ENCODE data around the gene ZNF12. TPM values are rescaled to one million over a fixed set of nuclear protein-coding genes. Genes with fewer than 3 reads are reported as not detected.
"Not testable (repeated sequence)": the region's sequence is repeated elsewhere in the genome, so short reads cannot be mapped to it uniquely, and the experiment has no call there.

The ZNF12 gene
- 1 to 10 TPM; 7.0 to 7.9 TPM for polyA plus RNA-seq

DNA sequence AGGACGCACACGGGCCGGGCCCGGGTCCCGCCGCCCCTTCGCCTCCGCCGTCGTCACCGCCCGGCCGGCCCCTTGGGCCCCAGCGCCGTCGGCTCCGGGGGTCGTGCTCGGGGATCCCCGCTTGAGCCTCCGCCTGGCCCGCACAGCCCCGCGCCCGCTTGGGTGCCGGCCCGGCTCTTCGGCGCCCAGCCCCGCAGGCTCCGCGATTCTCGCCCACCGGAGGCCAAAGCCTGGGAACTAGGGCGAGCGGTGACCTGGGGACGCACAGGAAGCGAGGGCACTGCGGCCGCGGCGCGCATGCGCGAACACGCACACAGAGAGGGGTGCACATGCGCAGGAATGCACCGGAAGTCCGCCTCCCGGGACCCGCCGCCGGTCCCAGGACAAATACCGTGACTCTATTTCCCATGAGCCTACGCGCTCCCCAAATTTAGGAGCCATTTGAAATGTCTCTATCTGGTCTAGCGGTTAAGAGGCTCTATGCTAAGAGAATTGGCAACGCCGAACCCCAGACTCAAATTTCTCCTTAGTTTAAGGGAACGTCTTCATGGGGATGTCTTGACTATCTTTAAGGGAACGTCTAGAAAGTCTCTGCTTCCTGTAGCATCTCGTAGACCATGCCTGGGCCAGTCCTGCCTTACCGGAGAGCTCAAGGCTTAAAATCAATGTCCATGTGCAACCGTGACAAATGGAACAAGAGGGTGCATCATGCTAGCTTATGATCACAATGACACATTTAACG is at the start of gene ZNF12:
ZNF12 (minus strand) TSS at position 282 of the 742 bp plus-strand sequence. CDS start 1,774 bp downstream, outside the sequence.
- H3K4me3 ChIP-seq (ENCODE audit: low read depth in 1 of 2, low read length in 2 of 2) = peak within 1 kb of the TSS; percentile 80 to 96
- peaks cover 6 to 18% of the 10 kb centered on the region in 2 donors for H3K36me3 ChIP-seq (ENCODE audit: control insufficient read depth in 2 of 2, insufficient read depth in 2 of 2, low read length in 1 of 2)
- H3K9me3 ChIP-seq (ENCODE audit: control insufficient read depth in 2 of 2, insufficient read depth in 1 of 2, low read depth in 1 of 2, low read length in 1 of 2) = peaks cover 0 to 10% of the 10 kb centered on the region in 2 donors
- no peaks in the 10 kb centered on the region for H3K27me3 ChIP-seq (ENCODE audit: control insufficient read depth in 1 of 2, insufficient read depth in 2 of 2, low read length in 2 of 2)
- 1 to 2% methylated on average over 52 to 65 of the region's 65 CpGs for WGBS, 2 donors
- H3K4me1 ChIP-seq (ENCODE audit: control insufficient read depth in 2 of 2, insufficient read depth in 2 of 2, low read length in 1 of 2) = peaks cover 5 to 10% of the 10 kb centered on the region in 2 donors
- H3K27ac ChIP-seq (ENCODE audit: low read depth in 2 of 2, low read length in 1 of 2) = peak within 1 kb of the TSS; percentile 84 to 86

DNA sequence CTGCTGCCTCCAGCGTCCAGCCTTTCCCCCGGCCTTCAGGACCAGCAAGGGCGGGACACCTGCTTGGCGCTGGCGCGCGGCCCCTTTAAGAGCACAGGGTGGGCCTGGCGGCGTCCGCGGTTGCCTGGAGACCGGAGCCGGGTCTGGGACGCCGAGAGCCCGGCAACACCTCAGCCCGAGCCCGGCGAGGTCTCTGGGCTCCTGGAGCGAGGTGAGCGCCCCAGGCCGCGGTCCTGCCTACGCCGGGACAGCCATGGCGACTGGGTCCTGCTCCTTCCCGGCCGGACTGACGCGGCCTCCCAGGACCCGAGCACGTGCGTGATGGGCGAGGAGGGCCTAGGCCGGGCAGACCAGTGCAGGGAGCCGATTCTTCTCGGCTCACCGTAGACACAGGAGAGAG is 47.2 kb upstream of the ZNF12 start, which contains the start of gene RSPH10B2:
RSPH10B2 (plus strand) TSS at position 140 of the 400 bp plus-strand sequence. CDS start 3,575 bp downstream, outside the sequence.
- H3K4me3 ChIP-seq (ENCODE audit: low read depth in 1 of 2, low read length in 2 of 2); H3K27ac ChIP-seq (ENCODE audit: low read depth in 2 of 2, low read length in 1 of 2); H3K4me1 ChIP-seq (ENCODE audit: control insufficient read depth in 2 of 2, insufficient read depth in 2 of 2, low read length in 1 of 2); H3K27me3 ChIP-seq (ENCODE audit: control insufficient read depth in 1 of 2, insufficient read depth in 2 of 2, low read length in 2 of 2); H3K9me3 ChIP-seq (ENCODE audit: control insufficient read depth in 2 of 2, insufficient read depth in 1 of 2, low read depth in 1 of 2, low read length in 1 of 2); H3K36me3 ChIP-seq (ENCODE audit: control insufficient read depth in 2 of 2, insufficient read depth in 2 of 2, low read length in 1 of 2): not testable (repeated sequence)
- WGBS, 2 donors = 17 to 24% methylated on average over 16 to 25 of the region's 38 CpGs

DNA sequence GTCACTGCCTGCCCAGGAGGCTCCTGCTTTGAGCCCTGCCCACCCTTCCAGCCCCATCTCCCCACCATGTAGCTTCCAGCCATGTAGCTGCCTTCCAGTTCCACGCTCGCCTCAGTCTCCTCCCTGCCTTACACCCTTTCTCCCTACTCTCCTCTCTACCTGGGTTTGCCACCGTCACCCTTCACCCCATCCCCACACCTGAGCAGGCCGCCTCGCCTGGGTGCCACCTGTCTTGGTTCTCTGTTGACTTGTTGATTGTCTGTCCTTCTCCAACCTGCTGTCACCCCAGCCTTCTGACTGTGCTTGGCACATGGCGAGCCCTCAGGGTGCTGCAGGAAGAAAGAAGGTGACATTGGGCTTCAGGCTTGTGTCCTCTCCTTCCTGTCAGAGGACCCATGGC is 43.4 kb upstream of the ZNF12 start:
- not testable (repeated sequence) for H3K4me1 ChIP-seq (ENCODE audit: control insufficient read depth in 2 of 2, insufficient read depth in 2 of 2, low read length in 1 of 2); H3K27ac ChIP-seq (ENCODE audit: low read depth in 2 of 2, low read length in 1 of 2); H3K36me3 ChIP-seq (ENCODE audit: control insufficient read depth in 2 of 2, insufficient read depth in 2 of 2, low read length in 1 of 2); H3K4me3 ChIP-seq (ENCODE audit: low read depth in 1 of 2, low read length in 2 of 2); H3K27me3 ChIP-seq (ENCODE audit: control insufficient read depth in 1 of 2, insufficient read depth in 2 of 2, low read length in 2 of 2); H3K9me3 ChIP-seq (ENCODE audit: control insufficient read depth in 2 of 2, insufficient read depth in 1 of 2, low read depth in 1 of 2, low read length in 1 of 2)
- WGBS, 2 donors = 87 to 96% methylated on average over 3 to 4 of the region's 6 CpGs

DNA sequence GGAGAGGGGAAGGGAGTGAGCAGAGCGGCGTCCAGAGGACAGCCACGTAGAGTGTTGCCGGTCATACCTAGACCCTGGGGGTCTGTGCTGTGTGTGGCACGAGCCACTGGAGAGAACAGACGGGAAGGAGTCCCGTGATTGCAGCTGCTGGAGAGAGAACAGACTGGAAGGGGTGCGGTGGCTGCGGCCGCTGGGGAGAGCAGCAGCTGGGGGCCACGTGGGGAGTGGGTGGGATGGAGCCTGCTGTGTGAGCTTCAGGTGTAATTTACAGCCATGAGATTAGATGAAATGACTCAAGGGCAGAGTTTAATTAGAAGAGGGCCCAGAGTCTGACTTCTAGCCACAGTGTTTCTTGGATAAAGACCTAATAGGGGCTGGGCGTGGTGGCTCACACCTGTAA is 42.6 kb upstream of the ZNF12 start:
- H3K4me1 ChIP-seq (ENCODE audit: control insufficient read depth in 2 of 2, insufficient read depth in 2 of 2, low read length in 1 of 2); H3K36me3 ChIP-seq (ENCODE audit: control insufficient read depth in 2 of 2, insufficient read depth in 2 of 2, low read length in 1 of 2); H3K4me3 ChIP-seq (ENCODE audit: low read depth in 1 of 2, low read length in 2 of 2); H3K27me3 ChIP-seq (ENCODE audit: control insufficient read depth in 1 of 2, insufficient read depth in 2 of 2, low read length in 2 of 2); H3K9me3 ChIP-seq (ENCODE audit: control insufficient read depth in 2 of 2, insufficient read depth in 1 of 2, low read depth in 1 of 2, low read length in 1 of 2); H3K27ac ChIP-seq (ENCODE audit: low read depth in 2 of 2, low read length in 1 of 2): not testable (repeated sequence)
- 70 to 91% methylated on average over 5 to 6 of the region's 12 CpGs for WGBS, 2 donors

DNA sequence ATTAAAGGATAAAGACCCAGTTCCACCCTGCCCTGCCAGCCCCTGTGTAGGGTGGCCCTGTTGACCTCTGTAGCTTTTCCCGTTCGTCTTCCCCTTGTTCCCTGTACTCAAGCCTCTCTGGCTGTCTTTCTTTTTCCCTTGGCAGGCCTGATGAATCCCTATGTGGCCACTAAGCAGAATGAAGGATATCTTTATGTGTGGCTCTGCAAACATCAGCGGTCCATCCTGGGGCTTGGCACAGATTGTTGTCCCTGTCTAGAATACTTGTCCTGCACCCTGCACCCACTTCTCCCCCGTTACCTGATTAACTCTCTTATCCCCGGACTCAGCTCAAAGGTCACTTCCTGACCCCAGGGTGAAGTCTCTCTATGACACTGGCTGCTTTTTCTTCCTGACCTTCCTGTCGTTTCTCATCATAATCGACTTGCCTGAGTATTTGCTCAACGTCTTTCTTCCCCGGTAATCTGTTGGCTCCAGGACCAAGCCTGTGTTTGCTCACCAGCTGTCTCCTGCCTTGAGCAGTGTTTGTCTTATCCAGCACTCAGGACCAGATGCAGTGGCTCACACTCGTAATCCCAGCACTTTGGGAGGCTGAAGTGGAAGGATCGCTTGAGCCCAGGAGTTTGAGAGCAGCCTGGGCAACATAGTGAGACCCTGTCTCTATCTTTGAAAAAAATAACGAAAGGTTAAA is 37.8 kb upstream of the ZNF12 start:
- not testable (repeated sequence) for H3K4me3 ChIP-seq (ENCODE audit: low read depth in 1 of 2, low read length in 2 of 2); H3K27ac ChIP-seq (ENCODE audit: low read depth in 2 of 2, low read length in 1 of 2); H3K36me3 ChIP-seq (ENCODE audit: control insufficient read depth in 2 of 2, insufficient read depth in 2 of 2, low read length in 1 of 2); H3K27me3 ChIP-seq (ENCODE audit: control insufficient read depth in 1 of 2, insufficient read depth in 2 of 2, low read length in 2 of 2); H3K9me3 ChIP-seq (ENCODE audit: control insufficient read depth in 2 of 2, insufficient read depth in 1 of 2, low read depth in 1 of 2, low read length in 1 of 2); H3K4me1 ChIP-seq (ENCODE audit: control insufficient read depth in 2 of 2, insufficient read depth in 2 of 2, low read length in 1 of 2)
- 87 to 98% methylated on average over 1 to 2 of the region's 12 CpGs for WGBS, 2 donors

DNA sequence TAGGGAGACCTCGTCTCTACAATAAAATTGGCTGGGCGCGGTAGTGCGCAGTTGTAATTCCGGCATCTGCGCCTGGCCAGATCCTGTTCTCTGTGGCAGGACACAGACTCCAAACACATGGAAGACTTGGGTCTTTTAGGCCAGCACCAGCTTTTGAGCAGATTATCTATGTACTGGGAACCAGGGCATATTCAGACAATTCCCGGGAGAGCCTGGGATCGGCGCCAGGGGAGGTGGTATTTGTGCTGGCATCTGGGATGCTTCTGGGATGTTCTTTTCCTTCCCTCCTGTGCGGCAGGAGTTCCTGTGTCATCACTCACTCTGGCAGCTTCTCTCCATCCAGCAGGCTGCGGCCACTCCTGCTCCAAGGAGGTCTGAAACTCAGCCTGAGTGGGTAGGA is 31.7 kb upstream of the ZNF12 start:
- not testable (repeated sequence) for H3K4me3 ChIP-seq (ENCODE audit: low read depth in 1 of 2, low read length in 2 of 2); H3K9me3 ChIP-seq (ENCODE audit: control insufficient read depth in 2 of 2, insufficient read depth in 1 of 2, low read depth in 1 of 2, low read length in 1 of 2); H3K4me1 ChIP-seq (ENCODE audit: control insufficient read depth in 2 of 2, insufficient read depth in 2 of 2, low read length in 1 of 2); H3K27ac ChIP-seq (ENCODE audit: low read depth in 2 of 2, low read length in 1 of 2); H3K36me3 ChIP-seq (ENCODE audit: control insufficient read depth in 2 of 2, insufficient read depth in 2 of 2, low read length in 1 of 2); H3K27me3 ChIP-seq (ENCODE audit: control insufficient read depth in 1 of 2, insufficient read depth in 2 of 2, low read length in 2 of 2)
- 98 to 100% methylated on average over 4 to 5 of the region's 11 CpGs for WGBS, 2 donors

DNA sequence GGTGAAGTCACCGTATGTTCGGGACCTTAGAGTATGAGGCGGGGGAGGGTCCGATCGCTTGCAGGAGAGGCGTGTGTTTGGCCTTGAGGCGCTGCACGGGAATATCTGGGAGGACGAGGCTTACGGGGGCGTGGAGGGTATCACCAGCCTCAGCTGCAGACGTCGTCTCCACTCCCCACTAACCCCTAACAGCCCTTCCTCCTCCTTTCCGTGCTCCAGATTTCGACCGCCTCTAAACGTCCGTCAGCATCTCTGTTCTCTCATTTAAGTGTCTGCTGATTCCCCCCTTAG is 23.5 kb upstream of the ZNF12 start:
- H3K27me3 ChIP-seq (ENCODE audit: control insufficient read depth in 1 of 2, insufficient read depth in 2 of 2, low read length in 2 of 2) = no peaks in the 10 kb centered on the region
- WGBS, 2 donors = 0 to 2% methylated on average over 18 of the region's 18 CpGs
- no peaks in the 10 kb centered on the region for H3K4me1 ChIP-seq (ENCODE audit: control insufficient read depth in 2 of 2, insufficient read depth in 2 of 2, low read length in 1 of 2)
- peaks cover 4% of the 10 kb centered on the region in 2 donors for H3K36me3 ChIP-seq (ENCODE audit: control insufficient read depth in 2 of 2, insufficient read depth in 2 of 2, low read length in 1 of 2)
- peak overlapping the region; percentile 83 to 87 for H3K27ac ChIP-seq (ENCODE audit: low read depth in 2 of 2, low read length in 1 of 2)
- H3K9me3 ChIP-seq (ENCODE audit: control insufficient read depth in 2 of 2, insufficient read depth in 1 of 2, low read depth in 1 of 2, low read length in 1 of 2) = no peaks in the 10 kb centered on the region
- H3K4me3 ChIP-seq (ENCODE audit: low read depth in 1 of 2, low read length in 2 of 2) = peak overlapping the region; percentile 91 to 96

DNA sequence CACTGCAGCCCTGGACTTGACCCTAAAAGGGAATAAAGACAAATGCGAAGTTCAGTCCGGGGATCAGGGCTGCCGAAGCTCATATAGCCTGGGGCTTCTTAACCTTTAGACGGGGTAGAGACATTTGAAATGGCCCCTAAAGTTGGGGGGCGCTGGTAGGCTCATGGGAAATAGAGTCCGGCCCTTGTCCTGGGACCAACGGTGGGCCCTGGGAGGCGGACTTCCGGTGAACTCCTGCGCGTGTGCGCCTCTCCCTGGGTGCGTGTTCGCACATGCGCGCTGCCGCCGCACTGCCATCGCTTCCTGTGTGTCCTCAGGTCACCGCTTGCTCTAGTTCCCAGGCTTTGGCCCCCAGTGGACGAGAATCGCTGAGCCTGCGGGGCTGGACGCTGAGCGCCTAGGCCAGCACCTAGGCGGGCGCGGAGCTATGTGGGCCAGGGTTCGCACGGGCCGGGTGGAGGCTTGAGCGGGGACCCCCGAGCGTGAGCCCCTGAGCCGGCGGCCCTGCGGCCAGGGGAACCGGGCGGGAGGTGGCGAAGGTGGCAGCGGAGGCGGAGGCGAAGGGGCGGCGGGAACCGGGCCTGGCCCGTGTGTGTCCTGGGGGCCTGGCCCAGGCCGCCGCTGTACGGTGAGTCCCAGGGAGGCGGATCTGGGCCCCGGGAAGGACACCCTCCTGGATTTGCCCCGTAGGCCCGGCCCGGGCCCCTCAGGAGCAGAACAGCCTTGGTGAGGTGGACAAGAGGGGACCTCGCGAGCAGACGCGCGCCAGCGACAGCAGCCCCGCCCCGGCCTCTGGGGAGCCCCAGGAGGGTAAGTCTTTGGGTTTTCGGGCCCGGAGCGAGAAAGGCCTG is 23.0 kb upstream of the ZNF12 start:
- no peaks in the 10 kb centered on the region for H3K4me1 ChIP-seq (ENCODE audit: control insufficient read depth in 2 of 2, insufficient read depth in 2 of 2, low read length in 1 of 2)
- H3K9me3 ChIP-seq (ENCODE audit: control insufficient read depth in 2 of 2, insufficient read depth in 1 of 2, low read depth in 1 of 2, low read length in 1 of 2) = no peaks in the 10 kb centered on the region
- 1% methylated on average over 65 to 66 of the region's 66 CpGs for WGBS, 2 donors
- no peaks in the 10 kb centered on the region for H3K27me3 ChIP-seq (ENCODE audit: control insufficient read depth in 1 of 2, insufficient read depth in 2 of 2, low read length in 2 of 2)
- peaks cover 4% of the 10 kb centered on the region in 2 donors for H3K36me3 ChIP-seq (ENCODE audit: control insufficient read depth in 2 of 2, insufficient read depth in 2 of 2, low read length in 1 of 2)
- H3K4me3 ChIP-seq (ENCODE audit: low read depth in 1 of 2, low read length in 2 of 2) = peak overlapping the region; percentile 91 to 96
- peak overlapping the region; percentile 83 to 87 for H3K27ac ChIP-seq (ENCODE audit: low read depth in 2 of 2, low read length in 1 of 2)

DNA sequence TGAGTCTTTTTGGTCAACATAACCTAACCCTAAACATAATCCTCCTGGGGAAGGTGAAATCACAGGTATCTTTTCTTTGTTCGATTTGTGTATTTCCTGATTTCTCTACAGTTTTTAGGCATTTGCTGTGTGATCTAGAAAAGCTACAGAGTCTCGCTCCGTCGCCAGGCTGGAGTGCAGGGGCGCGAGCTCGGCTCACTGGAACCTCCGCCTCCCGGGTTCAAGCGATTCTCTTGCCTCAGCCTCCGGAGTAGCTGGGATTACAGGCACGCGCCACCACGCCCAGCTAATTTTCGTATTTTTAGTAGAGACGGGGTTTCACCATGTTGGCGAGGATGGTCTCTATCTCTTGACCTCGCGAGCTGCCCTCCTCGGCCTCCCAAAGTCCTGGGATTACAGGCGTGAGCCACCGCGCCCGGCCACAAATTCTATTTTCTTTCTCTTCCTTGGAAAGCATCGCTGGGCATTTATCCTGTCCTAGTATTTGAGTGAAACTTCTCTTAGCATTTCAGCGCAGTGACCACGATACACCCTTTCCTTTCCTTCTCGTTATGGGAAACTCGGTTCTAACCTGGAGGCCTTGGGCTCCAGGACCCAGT is 22.2 kb upstream of the ZNF12 start:
- not testable (repeated sequence) for H3K9me3 ChIP-seq (ENCODE audit: control insufficient read depth in 2 of 2, insufficient read depth in 1 of 2, low read depth in 1 of 2, low read length in 1 of 2); H3K4me1 ChIP-seq (ENCODE audit: control insufficient read depth in 2 of 2, insufficient read depth in 2 of 2, low read length in 1 of 2); H3K27me3 ChIP-seq (ENCODE audit: control insufficient read depth in 1 of 2, insufficient read depth in 2 of 2, low read length in 2 of 2); H3K36me3 ChIP-seq (ENCODE audit: control insufficient read depth in 2 of 2, insufficient read depth in 2 of 2, low read length in 1 of 2)
- 68% methylated on average over 29 of the region's 29 CpGs for WGBS, 2 donors
- Histone ChIP-seq H3K27ac (ENCODE audit: low read depth in 2 of 2, low read length in 1 of 2) (peak overlapping the region; percentile 83 to 87), H3K4me3 (ENCODE audit: low read depth in 1 of 2, low read length in 2 of 2) (peak overlapping the region; percentile 91 to 96)

All from esophagus (tissue), 2 donors.